HepG2 (cell line): ENCODE measurements around the gene TENM3. TPM values are rescaled to one million over a fixed set of nuclear protein-coding genes. Genes with fewer than 3 reads are reported as not detected.

Source experiments
- ATAC-seq: fragments of 200-7000 bp; cut with Tn5 transposase; 3 replicates; pipeline ENCODE4 v1.9.1; 2020; ENCODE audit warnings: mild to moderate bottlenecking, moderate library complexity
- BruUV-seq: library from RNA; stranded (reverse); fragments of 400-500 nt; replicated peaks from 2 replicates; lab custom pipeline; 2021; lab: Mats Ljungman, UMichigan
- CTCF ChIA-PET: fragments of 300-600 bp; formaldehyde crosslinking; extraction: SDS; loops from one replicate; lab custom pipeline; 2021; ENCODE audit warnings: low total read pairs, inconsistent platforms, low intra/inter-chr PET ratio; lab: Yijun Ruan, JAX
- POLR2A ChIA-PET: fragments of 350-600 bp; sonication (Branson Sonifier 250); formaldehyde crosslinking; loops from one replicate; lab custom pipeline; 2020; ENCODE audit warnings: antibody characterized with exemption, inconsistent platforms; lab: Yijun Ruan, JAX
- DNase-seq: peaks from one replicate; pipeline ENCODE4 v3.0.0-alpha.2; 2015; ENCODE audit warnings: low spot score
- FAIRE-seq: peaks from 3 replicates; lab custom pipeline; 2011; peaks lifted over from hg19 to GRCh38; lab: Jason Lieb, UNC
- H2AFZ ChIP-seq: one replicate; pipeline ENCODE4 v1.6.1; 2011; ENCODE audit warnings: low read length, inconsistent platforms
- H3K27ac ChIP-seq: fragments of 300-600 bp; 3 replicates; pipeline ENCODE4 v1.8.0; 2011; ENCODE audit warnings: mixed run types, mild to moderate bottlenecking, mixed read lengths, low read length, inconsistent platforms; ENCODE audit not compliant: insufficient read depth; ENCODE audit errors: extremely low read length
- H3K27me3 ChIP-seq, 2 experiments: fragments of 200-600 bp in 1 of 2; 2 replicates in 1 of 2; 3 replicates in 1 of 2; pipeline versions ENCODE4 v1.6.0 to v1.8.0; 2011; ENCODE audit warnings: low read length in 2 of 2, mild to moderate bottlenecking in 2 of 2, moderate library complexity in 2 of 2, inconsistent platforms in 1 of 2; ENCODE audit not compliant: insufficient read depth in 2 of 2, control insufficient read depth in 1 of 2
- H3K36me3 ChIP-seq, 2 experiments: fragments of 200-600 bp in 1 of 2; replicated peaks in 1 of 2; 2 replicates in 1 of 2; 3 replicates in 1 of 2; pipeline versions ENCODE4 v1.5.1 to v1.8.0; 2011; ENCODE audit warnings: low read length in 2 of 2, inconsistent platforms in 1 of 2; ENCODE audit not compliant: insufficient read depth in 2 of 2, control insufficient read depth in 1 of 2
- H3K4me1 ChIP-seq: 2 replicates; pipeline ENCODE4 v1.5.1; 2012; ENCODE audit warnings: low read length, inconsistent platforms; ENCODE audit not compliant: insufficient read depth
- H3K4me2 ChIP-seq: 2 replicates; pipeline ENCODE4 v1.6.0; 2011; ENCODE audit warnings: low read depth, low read length, inconsistent platforms
- H3K4me3 ChIP-seq, 3 experiments: fragments of 200-600 bp in 1 of 3; sonication (generic), shearing (Covaris generic) in 1 of 3; replicated peaks in 1 of 3; 2 replicates each; pipeline ENCODE4 v1.5.1; 2011 to 2016; ENCODE audit warnings: low read length in 3 of 3, inconsistent platforms in 2 of 3, low read depth in 2 of 3, mild to moderate bottlenecking in 2 of 3, control low read depth in 1 of 3, mixed read lengths in 1 of 3; ENCODE audit not compliant: insufficient read depth in 1 of 3
- H3K79me2 ChIP-seq: one replicate; pipeline ENCODE4 v1.6.1; 2011; ENCODE audit warnings: low read length, inconsistent platforms; ENCODE audit not compliant: insufficient read depth
- H3K9ac ChIP-seq: 2 replicates; pipeline ENCODE4 v1.6.0; 2011; ENCODE audit warnings: mild to moderate bottlenecking, low read depth, low read length, inconsistent platforms; ENCODE audit not compliant: insufficient read depth
- H3K9me3 ChIP-seq: 2 replicates; pipeline ENCODE4 v1.5.1; 2012; ENCODE audit warnings: mild to moderate bottlenecking, low read length
- H4K20me1 ChIP-seq: 2 replicates; pipeline ENCODE4 v1.6.0; 2011; ENCODE audit warnings: inconsistent platforms, mild to moderate bottlenecking, low read length, moderate library complexity; ENCODE audit not compliant: insufficient read depth
- TAF15 ChIP-seq: fragments of 200-400 bp; formaldehyde crosslinking; IDR thresholded peaks from one replicate; pipeline ENCODE4 v1.6.1; 2018; ENCODE audit warnings: mild to moderate bottlenecking, low read depth, low read length; ENCODE audit not compliant: poor library complexity, severe bottlenecking
- WGBS: methylation state at CpG from one replicate; pipeline ENCODE4 v1.1.6; 2017; ENCODE audit warnings: low lambda C conversion rate; 5-methylcytosine and 5-hydroxymethylcytosine counted together
- in situ Hi-C: cut with HindIII; loops from 2 replicates; pipeline ENCODE4 v1.10.0; 2017; ENCODE audit warnings: low pct_unique_long_range_greater_than_20kb; ENCODE audit not compliant: extremely low pct_ligation_motif_present
- intact Hi-C: fragments of 100-400 bp; cut with micrococcal nuclease; formaldehyde crosslinking; loops from one replicate; pipeline ENCODE4 v1.10.0; 2022; ENCODE audit not compliant: unreplicated experiment
- polyA plus RNA-seq, 8 experiments: library from polyadenylated mRNA; depleted of rRNA in 3 of 8; stranded (reverse) in 7 of 8; unstranded in 1 of 8; fragments of >200 nt; fragmentation: Illumina TruSeq in 4 of 8; extraction: Trizol in 4 of 8; gene quantifications; 2 replicates each; pipeline versions ENCODE4 v1.2.1 to v1.2.3, GENCODE V29; 2011 to 2016; ENCODE audit warnings: low read depth in 4 of 8, missing spikeins in 1 of 8, mixed read lengths in 1 of 8; ENCODE audit not compliant: insufficient read depth in 1 of 8
- total RNA-seq, 5 experiments: library from RNA; depleted of rRNA; stranded (reverse); fragments of >200 nt; fragmentation: Illumina TruSeq; extraction: Trizol; gene quantifications; 2 replicates each; pipeline ENCODE4 v1.2.3, GENCODE V29; 2016; ENCODE audit warnings: low read depth in 1 of 5
- TF ChIP-seq, protein P1 (sequence below): sonication (generic); formaldehyde crosslinking; IDR thresholded peaks from 2 replicates; pipeline ENCODE4 v1.4.0; 2020; ENCODE audit warnings: mild to moderate bottlenecking, missing genetic modification reagents
- TF ChIP-seq, protein P2 (sequence below): sonication (generic); formaldehyde crosslinking; IDR thresholded peaks from 2 replicates; pipeline ENCODE4 v1.4.0; 2020; ENCODE audit warnings: missing genetic modification reagents

TENM3 gene
- total and polyA plus RNA-seq, 2 of the 13 experiments (the other 11 are each of a cell fraction or from before 2014, with no cell fraction given), result 0.04 TPM; not detected in 1

DNA sequence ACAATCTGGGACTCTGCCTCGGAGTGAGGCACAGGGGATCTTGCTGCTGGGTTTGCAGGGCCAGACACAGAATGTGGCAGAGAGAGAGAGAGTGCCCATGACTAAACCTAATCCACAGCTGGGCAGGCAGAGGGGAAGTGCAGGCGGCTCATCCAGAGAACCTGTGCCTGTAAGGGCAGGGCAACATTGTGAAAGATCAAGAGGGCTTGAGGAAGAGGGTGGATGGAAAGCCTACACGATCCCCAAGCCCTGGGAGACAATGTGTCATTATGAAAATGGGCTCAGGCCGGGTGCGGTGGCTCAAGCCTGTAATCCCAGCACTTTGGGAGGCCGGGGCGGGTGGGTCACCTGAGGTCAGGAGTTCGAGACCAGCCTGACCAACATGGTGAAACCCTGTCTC, 40.6 kb upstream of the TENM3 start:
- no peak for DNase-seq
- in situ Hi-C loops (no loop called here), intact Hi-C loops (no loop called here)
- Histone ChIP-seq H3K4me2 (no peak overlapping the region), H3K4me3 (no peak overlapping the region), H2AFZ (no peak overlapping the region), H3K9me3 (no peaks in the 10 kb centered on the region), H3K36me3 (no peaks in the 10 kb centered on the region), H3K4me1 (no peaks in the 10 kb centered on the region), H3K27ac (no peak overlapping the region), H3K79me2 (no peaks in the 10 kb centered on the region), H4K20me1 (no peaks in the 10 kb centered on the region), H3K27me3 (peaks cover 0 to 2% of the 10 kb centered on the region in 2 experiments; a peak in 1 of 5 replicates), H3K9ac (no peak overlapping the region)
- no peak for ATAC-seq
- CTCF ChIA-PET, result no interaction called here
- POLR2A ChIA-PET, result no interaction called here
- WGBS, result 56% methylated on average over 7 of the region's 8 CpGs
- TF ChIP-seq TAF15, result no peak
- TF ChIP-seq, protein P1, sequence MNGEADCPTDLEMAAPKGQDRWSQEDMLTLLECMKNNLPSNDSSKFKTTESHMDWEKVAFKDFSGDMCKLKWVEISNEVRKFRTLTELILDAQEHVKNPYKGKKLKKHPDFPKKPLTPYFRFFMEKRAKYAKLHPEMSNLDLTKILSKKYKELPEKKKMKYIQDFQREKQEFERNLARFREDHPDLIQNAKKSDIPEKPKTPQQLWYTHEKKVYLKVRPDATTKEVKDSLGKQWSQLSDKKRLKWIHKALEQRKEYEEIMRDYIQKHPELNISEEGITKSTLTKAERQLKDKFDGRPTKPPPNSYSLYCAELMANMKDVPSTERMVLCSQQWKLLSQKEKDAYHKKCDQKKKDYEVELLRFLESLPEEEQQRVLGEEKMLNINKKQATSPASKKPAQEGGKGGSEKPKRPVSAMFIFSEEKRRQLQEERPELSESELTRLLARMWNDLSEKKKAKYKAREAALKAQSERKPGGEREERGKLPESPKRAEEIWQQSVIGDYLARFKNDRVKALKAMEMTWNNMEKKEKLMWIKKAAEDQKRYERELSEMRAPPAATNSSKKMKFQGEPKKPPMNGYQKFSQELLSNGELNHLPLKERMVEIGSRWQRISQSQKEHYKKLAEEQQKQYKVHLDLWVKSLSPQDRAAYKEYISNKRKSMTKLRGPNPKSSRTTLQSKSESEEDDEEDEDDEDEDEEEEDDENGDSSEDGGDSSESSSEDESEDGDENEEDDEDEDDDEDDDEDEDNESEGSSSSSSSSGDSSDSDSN (CRISPR knock-in tag), result no peak
- TF ChIP-seq, protein P2, sequence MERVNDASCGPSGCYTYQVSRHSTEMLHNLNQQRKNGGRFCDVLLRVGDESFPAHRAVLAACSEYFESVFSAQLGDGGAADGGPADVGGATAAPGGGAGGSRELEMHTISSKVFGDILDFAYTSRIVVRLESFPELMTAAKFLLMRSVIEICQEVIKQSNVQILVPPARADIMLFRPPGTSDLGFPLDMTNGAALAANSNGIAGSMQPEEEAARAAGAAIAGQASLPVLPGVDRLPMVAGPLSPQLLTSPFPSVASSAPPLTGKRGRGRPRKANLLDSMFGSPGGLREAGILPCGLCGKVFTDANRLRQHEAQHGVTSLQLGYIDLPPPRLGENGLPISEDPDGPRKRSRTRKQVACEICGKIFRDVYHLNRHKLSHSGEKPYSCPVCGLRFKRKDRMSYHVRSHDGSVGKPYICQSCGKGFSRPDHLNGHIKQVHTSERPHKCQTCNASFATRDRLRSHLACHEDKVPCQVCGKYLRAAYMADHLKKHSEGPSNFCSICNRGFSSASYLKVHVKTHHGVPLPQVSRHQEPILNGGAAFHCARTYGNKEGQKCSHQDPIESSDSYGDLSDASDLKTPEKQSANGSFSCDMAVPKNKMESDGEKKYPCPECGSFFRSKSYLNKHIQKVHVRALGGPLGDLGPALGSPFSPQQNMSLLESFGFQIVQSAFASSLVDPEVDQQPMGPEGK (CRISPR knock-in tag), result no peak
- no peak for FAIRE-seq
- BruUV-seq, result no TSS peak
